Natural killer cell (primary cell): Measurements from ENCODE around the gene KRT27. TPM values are rescaled to one million over a fixed set of nuclear protein-coding genes. Genes with fewer than 3 reads are reported as not detected.

Experiments
- ATAC-seq, 3 donors: fragments of 150-1000 bp in 2 of 3; fragments of 200-7000 bp in 1 of 3; cut with Tn5 transposase; 1 replicate in 1 of 3; 2 replicates in 2 of 3; pipeline ENCODE4 v1.10.0; 2021; ENCODE audit warnings: mild to moderate bottlenecking in 2 of 3, moderate library complexity in 2 of 3
- DNase-seq, 2 donors: peaks; one replicate each; pipeline versions ENCODE4 v3.0.0 to v3.0.0-alpha.2; 2013 to 2021; ENCODE audit warnings: mixed read lengths in 1 of 2
- H3K27ac ChIP-seq: one replicate; pipeline ENCODE4 v1.5.1; 2013; ENCODE audit warnings: mild to moderate bottlenecking, low read length
- H3K27me3 ChIP-seq: one replicate; pipeline ENCODE4 v1.6.1; 2013; ENCODE audit warnings: low read length; ENCODE audit not compliant: control insufficient read depth, insufficient read depth
- H3K36me3 ChIP-seq: one replicate; pipeline ENCODE4 v1.6.1; 2013; ENCODE audit warnings: low read length; ENCODE audit not compliant: control insufficient read depth, insufficient read depth
- H3K4me1 ChIP-seq: one replicate; pipeline ENCODE4 v1.6.1; 2013; ENCODE audit warnings: low read length; ENCODE audit not compliant: control insufficient read depth, insufficient read depth
- H3K4me3 ChIP-seq: one replicate; pipeline ENCODE4 v1.5.1; 2013; ENCODE audit warnings: low read length
- H3K9me3 ChIP-seq: one replicate; pipeline ENCODE4 v1.6.1; 2013; ENCODE audit warnings: low read length; ENCODE audit not compliant: control insufficient read depth, insufficient read depth
- H3K27ac Mint-ChIP-seq, 2 donors: one replicate each; pipeline ENCODE4 v1.8.0; 2022; ENCODE audit warnings: mild to moderate bottlenecking in 2 of 2, mixed read lengths in 2 of 2, moderate library complexity in 1 of 2
- H3K27me3 Mint-ChIP-seq, 2 donors: one replicate each; pipeline ENCODE4 v1.8.0; 2022; ENCODE audit warnings: low read depth in 2 of 2, mixed read lengths in 2 of 2
- H3K36me3 Mint-ChIP-seq: one replicate; pipeline ENCODE4 v1.8.0; 2022; ENCODE audit warnings: mixed read lengths
- H3K4me1 Mint-ChIP-seq, 2 donors: one replicate each; pipeline ENCODE4 v1.8.0; 2022; ENCODE audit warnings: mixed read lengths in 2 of 2
- H3K4me3 Mint-ChIP-seq: one replicate; pipeline ENCODE4 v1.8.0; 2022; ENCODE audit warnings: mild to moderate bottlenecking, moderate library complexity, mixed read lengths
- H3K9me3 Mint-ChIP-seq, 2 donors: one replicate each; pipeline ENCODE4 v1.8.0; 2022; ENCODE audit warnings: mixed read lengths in 2 of 2
- WGBS: methylation state at CpG from one replicate; pipeline ENCODE4 v1.1.7; 2013; ENCODE audit warnings: missing lambda C conversion rate; ENCODE audit not compliant: insufficient coverage; 5-methylcytosine and 5-hydroxymethylcytosine counted together
- intact Hi-C: fragments of 100-400 bp; cut with micrococcal nuclease; formaldehyde crosslinking; loops from one replicate; pipeline ENCODE4 v1.14.2; 2022
- total RNA-seq, 4 donors: library from RNA; stranded (reverse); fragments of 120-200 nt in 1 of 4; gene quantifications; one replicate each; pipeline versions ENCODE4 v1.2.3 to v1.2.4, GENCODE V29; 2013 to 2022
- TF ChIP-seq, protein P1 (sequence below): fragments of 200-600 bp; IDR thresholded peaks from one replicate; pipeline ENCODE4 v1.8.0; 2022; ENCODE audit warnings: antibody characterized with exemption

The KRT27 gene
- total RNA-seq, 3 donors from 2014 or later (not counting 1 experiment from before 2014, with no cell fraction given) = not detected

DNA sequence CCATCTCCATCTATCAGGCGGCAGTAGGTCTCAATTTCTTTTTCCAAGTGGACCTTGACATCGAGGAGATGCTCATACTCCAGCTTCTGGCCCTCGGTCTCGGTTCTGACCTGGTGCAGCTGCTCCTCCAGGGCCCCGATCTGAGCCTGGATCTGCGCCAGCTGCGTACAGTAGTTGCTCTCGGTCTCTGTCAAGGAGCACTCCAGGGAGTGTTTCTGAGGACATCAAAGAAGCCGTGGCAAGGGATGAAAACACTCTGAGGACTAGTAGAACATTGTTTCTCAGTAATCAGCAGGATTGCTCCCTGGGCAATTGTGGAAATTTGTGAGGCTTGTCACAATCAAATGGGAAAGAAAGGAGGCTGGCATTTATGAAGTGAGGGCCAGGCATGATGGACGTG, 11.5 kb upstream of the KRT27 start:
- Mint-ChIP-seq H3K27me3 (peaks cover 25 to 49% of the 10 kb centered on the region in 2 donors), H3K36me3 (no peaks in the 10 kb centered on the region), H3K4me3 (no peak overlapping the region), H3K4me1 (no peaks in the 10 kb centered on the region), H3K27ac (no peak overlapping the region), H3K9me3 (no peaks in the 10 kb centered on the region)
- Histone ChIP-seq H3K27me3 (peaks cover 12% of the 10 kb centered on the region), H3K36me3 (no peaks in the 10 kb centered on the region), H3K27ac (no peak overlapping the region), H3K9me3 (no peaks in the 10 kb centered on the region), H3K4me3 (no peak overlapping the region), H3K4me1 (no peaks in the 10 kb centered on the region)
- DNase-seq (no peak), ATAC-seq (no peak)
- TF ChIP-seq, protein P1, sequence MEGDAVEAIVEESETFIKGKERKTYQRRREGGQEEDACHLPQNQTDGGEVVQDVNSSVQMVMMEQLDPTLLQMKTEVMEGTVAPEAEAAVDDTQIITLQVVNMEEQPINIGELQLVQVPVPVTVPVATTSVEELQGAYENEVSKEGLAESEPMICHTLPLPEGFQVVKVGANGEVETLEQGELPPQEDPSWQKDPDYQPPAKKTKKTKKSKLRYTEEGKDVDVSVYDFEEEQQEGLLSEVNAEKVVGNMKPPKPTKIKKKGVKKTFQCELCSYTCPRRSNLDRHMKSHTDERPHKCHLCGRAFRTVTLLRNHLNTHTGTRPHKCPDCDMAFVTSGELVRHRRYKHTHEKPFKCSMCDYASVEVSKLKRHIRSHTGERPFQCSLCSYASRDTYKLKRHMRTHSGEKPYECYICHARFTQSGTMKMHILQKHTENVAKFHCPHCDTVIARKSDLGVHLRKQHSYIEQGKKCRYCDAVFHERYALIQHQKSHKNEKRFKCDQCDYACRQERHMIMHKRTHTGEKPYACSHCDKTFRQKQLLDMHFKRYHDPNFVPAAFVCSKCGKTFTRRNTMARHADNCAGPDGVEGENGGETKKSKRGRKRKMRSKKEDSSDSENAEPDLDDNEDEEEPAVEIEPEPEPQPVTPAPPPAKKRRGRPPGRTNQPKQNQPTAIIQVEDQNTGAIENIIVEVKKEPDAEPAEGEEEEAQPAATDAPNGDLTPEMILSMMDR = no peak
- 85% methylated on average over 10 of the region's 10 CpGs for WGBS
- intact Hi-C loops = no loop called here

DNA sequence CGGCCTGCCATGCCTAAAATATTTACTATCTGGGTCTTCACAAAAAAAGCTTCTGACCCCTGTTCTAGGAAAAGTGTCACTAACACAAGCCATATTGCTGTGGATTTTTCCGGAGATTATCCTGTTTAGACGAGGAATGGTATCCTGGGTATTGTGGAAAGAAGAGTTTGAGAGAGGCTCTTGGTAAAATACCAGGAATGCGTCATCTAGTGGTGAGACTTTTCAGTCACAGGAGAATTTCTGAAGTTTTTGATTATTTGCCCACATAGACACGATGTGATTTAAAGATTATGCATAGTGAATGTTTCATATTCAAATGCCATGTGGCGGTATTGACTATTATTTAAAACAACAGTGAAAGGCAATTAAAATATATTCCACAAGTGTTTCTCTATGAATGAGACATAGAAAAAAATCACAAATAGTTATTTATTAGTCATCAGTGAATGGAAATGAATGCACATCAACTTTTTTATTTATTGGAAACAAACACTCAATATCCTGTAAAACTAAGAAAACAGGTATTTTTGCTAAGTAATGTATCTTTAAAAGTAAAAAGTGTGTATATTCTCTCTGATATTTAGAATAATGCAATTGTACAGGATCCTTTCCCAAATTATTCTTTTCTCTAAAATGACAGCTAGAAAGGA, 9.6 kb upstream of the KRT27 start:
- DNase-seq = peak in 1 of 2 donors; percentile 19
- H3K4me1 Mint-ChIP-seq = no peaks in the 10 kb centered on the region
- intact Hi-C loops = no loop called here
- no peak overlapping the region for H3K4me3 ChIP-seq
- H3K9me3 ChIP-seq = no peaks in the 10 kb centered on the region
- H3K36me3 ChIP-seq = no peaks in the 10 kb centered on the region
- no peak for ATAC-seq
- H3K36me3 Mint-ChIP-seq = no peaks in the 10 kb centered on the region
- TF ChIP-seq, protein P1 = no peak
- H3K27me3 Mint-ChIP-seq = peaks cover 34 to 60% of the 10 kb centered on the region in 2 donors
- no peak overlapping the region for H3K27ac ChIP-seq
- H3K9me3 Mint-ChIP-seq = no peaks in the 10 kb centered on the region
- H3K27me3 ChIP-seq = peaks cover 11% of the 10 kb centered on the region
- H3K4me3 Mint-ChIP-seq = no peak overlapping the region
- 51% methylated on average over 5 of the region's 6 CpGs for WGBS
- H3K27ac Mint-ChIP-seq = no peak overlapping the region
- H3K4me1 ChIP-seq = no peaks in the 10 kb centered on the region

DNA sequence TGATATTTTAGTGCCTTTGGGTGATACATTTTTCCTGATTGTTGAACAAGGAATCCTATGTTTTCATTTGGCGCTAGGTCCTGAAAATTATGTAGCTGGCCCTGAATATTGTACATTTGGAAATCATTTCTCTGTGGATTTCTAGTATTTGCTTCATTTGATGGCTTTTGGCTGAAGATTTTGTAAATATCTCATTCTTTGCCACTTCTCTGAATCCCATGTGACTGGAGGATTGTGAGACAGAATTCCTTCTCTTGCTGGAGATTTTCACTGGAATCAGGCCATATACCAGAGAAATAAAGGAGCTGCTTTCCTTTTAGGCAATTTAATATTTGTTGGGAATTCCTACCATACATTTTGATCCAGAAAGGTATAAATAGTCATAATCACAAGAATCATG, 8.8 kb upstream of the KRT27 start:
- H3K27me3 ChIP-seq = peaks cover 10% of the 10 kb centered on the region
- 85% methylated on average over 1 of the region's 1 CpG for WGBS
- Mint-ChIP-seq H3K27ac (no peak overlapping the region), H3K4me3 (no peak overlapping the region), H3K9me3 (no peaks in the 10 kb centered on the region), H3K36me3 (no peaks in the 10 kb centered on the region), H3K4me1 (no peaks in the 10 kb centered on the region), H3K27me3 (peaks cover 28 to 53% of the 10 kb centered on the region in 2 donors)
- no peaks in the 10 kb centered on the region for H3K9me3 ChIP-seq
- no peak overlapping the region for H3K27ac ChIP-seq
- DNase-seq (no peak), ATAC-seq (no peak)
- no peaks in the 10 kb centered on the region for H3K4me1 ChIP-seq
- TF ChIP-seq, protein P1 = no peak
- no peak overlapping the region for H3K4me3 ChIP-seq
- intact Hi-C loops = no loop called here
- no peaks in the 10 kb centered on the region for H3K36me3 ChIP-seq
